Hepatic stellate cell (primary cell): ENCODE measurements around the gene ZC3H8.
"Not testable (repeated sequence)": the region's sequence is repeated elsewhere in the genome, so short reads cannot be mapped to it uniquely, and the experiment has no call there.

Experiments used
- DNase-seq: peaks from one replicate; pipeline ENCODE4 v3.0.0; 2011; ENCODE audit warnings: low spot score

The ZC3H8 gene

GRCh38 chr2:112259509-112260294 is 4.9 kb upstream of the ZC3H8 start:
- peak; percentile 50 for DNase-seq

GRCh38 chr2:112257575-112257974 is 2.7 kb upstream of the ZC3H8 start:
- no peak for DNase-seq

- DNase-seq, result no peak
Observed at GRCh38 chr2:112256654-112257053, 1.8 kb upstream of the ZC3H8 start.

- DNase-seq, result no peak
Observed at GRCh38 chr2:112255875-112256274, 1.0 kb upstream of the ZC3H8 start.

DNA sequence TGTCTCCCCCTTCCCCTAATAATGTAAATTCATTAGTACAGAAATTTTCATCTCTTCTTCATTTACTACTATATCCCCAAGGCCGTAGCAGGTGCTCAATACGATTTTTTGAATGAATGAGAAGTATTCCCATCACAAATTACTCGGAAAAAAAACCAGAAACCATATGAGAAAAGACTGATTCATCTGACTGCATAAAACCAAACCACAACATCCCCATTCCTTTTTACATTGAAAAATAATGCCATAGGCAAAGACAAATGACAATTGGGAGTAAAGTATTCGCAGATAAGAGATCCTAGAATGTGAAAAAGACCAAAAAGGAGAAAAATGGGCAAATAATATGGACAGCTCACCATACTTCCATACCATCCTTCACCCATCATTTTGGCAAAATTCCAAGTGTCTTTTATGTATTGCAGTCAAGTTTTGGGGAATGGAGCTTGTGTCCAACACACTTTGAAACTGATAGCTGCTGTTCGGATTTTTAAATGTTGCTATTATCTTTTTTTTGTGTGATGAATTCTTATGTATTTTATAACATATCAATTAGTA is 1.5 kb downstream of the ZC3H8 start:
- DNase-seq, result no peak

DNA sequence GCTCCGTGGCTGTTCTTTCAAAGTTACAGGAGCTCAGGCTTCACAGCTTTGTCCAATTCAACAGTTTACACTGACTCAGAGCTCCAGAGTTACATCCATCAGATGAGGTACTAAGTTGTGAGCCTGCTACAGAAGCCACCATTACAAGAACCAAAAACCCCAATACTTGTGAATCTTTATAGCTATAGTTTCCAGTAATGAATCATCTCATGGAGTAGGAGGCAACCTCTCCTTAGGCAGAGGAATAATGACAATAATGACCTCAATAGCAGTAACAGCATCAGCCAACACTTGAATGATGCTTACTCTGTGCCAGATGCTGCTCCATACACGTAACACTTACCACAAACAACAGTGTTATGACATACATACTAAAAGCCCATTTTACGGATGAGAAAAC is 3.6 kb downstream of the ZC3H8 start:
- no peak for DNase-seq

GRCh38 chr2:112244854-112245253 is 10.0 kb downstream of the ZC3H8 start:
- DNase-seq, result no peak

GRCh38 chr2:112243233-112243632 is 11.6 kb downstream of the ZC3H8 start:
- no peak for DNase-seq

- no peak for DNase-seq
Observed at GRCh38 chr2:112242384-112242783, 12.5 kb downstream of the ZC3H8 start.

- no peak for DNase-seq
Observed at GRCh38 chr2:112239862-112240261, 15.0 kb downstream of the ZC3H8 start.

- DNase-seq, result no peak
Observed at GRCh38 chr2:112230371-112230770, 24.5 kb downstream of the ZC3H8 start.

DNA sequence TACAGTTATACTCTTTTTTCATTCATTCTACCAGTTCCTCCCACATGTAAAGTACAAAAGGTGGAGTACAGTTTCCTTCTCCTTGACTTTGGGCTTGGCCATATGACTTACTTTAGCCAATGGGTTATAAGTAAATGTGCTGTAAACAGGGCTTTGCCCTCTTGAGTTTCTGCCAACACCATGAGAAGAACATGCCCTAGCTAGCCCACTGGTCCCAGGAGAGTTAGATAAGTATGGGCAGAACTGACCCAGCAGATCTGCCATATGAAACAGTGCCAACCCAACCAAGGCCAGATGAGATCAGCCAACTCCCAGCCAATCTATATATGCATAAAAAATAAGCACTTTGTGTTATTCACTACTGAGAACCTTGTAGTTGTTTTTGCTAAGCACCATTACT is 25.5 kb downstream of the ZC3H8 start:
- no peak for DNase-seq

DNA sequence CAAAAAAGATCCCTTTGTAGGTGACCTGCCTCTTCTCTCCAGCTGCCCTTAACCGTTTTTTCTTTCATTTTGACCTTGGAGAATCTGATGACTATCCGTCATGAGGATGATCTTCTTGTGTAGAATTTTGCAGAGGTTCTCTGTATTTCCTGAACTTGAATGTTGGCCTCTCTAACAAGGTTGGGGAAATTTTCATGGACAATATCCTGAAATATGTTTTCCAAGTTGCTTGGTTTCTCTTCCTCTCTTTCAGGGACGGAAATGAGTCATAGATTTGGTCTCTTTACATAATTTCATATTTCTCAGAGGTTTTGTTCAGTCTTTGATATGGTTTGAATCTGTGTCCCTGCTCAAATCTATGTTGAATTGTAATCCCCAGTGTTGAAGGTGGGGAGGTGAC is 34.0 kb downstream of the ZC3H8 start:
- no peak for DNase-seq

DNA sequence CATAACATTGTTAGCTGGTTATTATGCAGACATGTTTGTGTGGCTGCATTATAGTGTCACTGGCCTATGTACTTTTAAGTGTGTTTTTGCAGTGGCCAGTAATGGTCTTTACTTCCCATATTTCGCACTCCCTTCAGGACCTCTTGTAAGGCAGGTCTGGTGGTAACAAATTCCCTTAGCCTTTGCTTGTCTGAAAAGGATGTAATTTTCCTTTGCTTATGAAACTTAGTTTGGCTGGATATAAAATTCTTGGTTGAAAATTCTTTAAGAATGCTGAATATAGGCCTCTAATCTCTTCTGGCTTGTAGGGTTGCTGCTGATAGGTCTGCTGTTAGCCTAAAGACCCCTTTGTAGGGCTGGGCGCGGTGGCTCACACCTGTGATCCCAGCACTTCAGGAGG is 34.7 kb downstream of the ZC3H8 start:
- DNase-seq, result no peak

DNA sequence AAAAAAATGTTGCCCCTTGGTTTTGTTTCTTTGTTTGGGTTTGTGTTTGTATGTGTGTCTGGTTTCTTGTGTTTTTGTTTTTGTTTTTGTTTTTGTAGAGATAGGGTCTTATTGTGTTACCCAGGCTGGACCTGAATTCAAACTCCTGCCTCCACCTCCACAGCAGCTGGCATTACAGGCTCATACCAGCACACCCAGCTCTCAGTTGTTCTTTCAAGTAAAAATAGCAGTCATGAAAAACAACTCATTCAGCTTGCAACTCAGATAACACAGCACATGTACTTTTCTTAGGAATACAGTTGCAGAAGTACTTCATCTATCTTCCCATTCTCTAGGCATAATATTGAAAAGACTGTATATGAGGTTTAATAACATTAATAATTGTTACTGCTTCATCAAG is 37.0 kb downstream of the ZC3H8 start:
- DNase-seq, result no peak

- peak; percentile 18 for DNase-seq
Observed at GRCh38 chr2:112216167-112216566, 38.7 kb downstream of the ZC3H8 start.

GRCh38 chr2:112207905-112208304 is 46.9 kb downstream of the ZC3H8 start:
- DNase-seq, result not testable (repeated sequence)

GRCh38 chr2:112204411-112204810 is 50.4 kb downstream of the ZC3H8 start:
- no peak for DNase-seq

- DNase-seq, result no peak
Observed at GRCh38 chr2:112201696-112202430, 53.0 kb downstream of the ZC3H8 start.

- DNase-seq, result no peak
Observed at GRCh38 chr2:112199188-112199587, 55.7 kb downstream of the ZC3H8 start.

GRCh38 chr2:112198780-112199179 is 56.1 kb downstream of the ZC3H8 start:
- DNase-seq, result no peak

- no peak for DNase-seq
Observed at GRCh38 chr2:112197868-112198267, 57.0 kb downstream of the ZC3H8 start.

GRCh38 chr2:112195950-112196349 is 58.9 kb downstream of the ZC3H8 start:
- no peak for DNase-seq
